NCI-H526 treated with DMSO at 0.1 percent for 48 hours (cell line): ENCODE results near the gene DOCK1.

Source experiments
- DNase-seq: peaks from one replicate; lab custom pipeline; 2025; lab: John Stamatoyannopoulos, UW

The DOCK1 gene

GRCh38 chr10:127463548-127463947 lies 558.3 kb downstream of the DOCK1 start:
- DNase-seq: no peak

GRCh38 chr10:127464561-127464960 lies 559.3 kb downstream of the DOCK1 start:
- no peak for DNase-seq

- DNase-seq: no peak
Measured at GRCh38 chr10:127467811-127468210, 562.6 kb downstream of the DOCK1 start.

- no peak for DNase-seq
Measured at GRCh38 chr10:127468632-127469031, 563.4 kb downstream of the DOCK1 start.

- DNase-seq: no peak
Measured at GRCh38 chr10:127470911-127471310, 565.7 kb downstream of the DOCK1 start.

GRCh38 chr10:127472976-127473375 lies 567.7 kb downstream of the DOCK1 start:
- no peak for DNase-seq

GRCh38 chr10:127474501-127474900 lies 569.3 kb downstream of the DOCK1 start:
- no peak for DNase-seq

- DNase-seq: no peak
Measured at GRCh38 chr10:127485153-127485857, 580.1 kb downstream of the DOCK1 start.

GRCh38 chr10:127486355-127486754 lies 581.1 kb downstream of the DOCK1 start:
- DNase-seq: no peak

- DNase-seq: no peak
Measured at GRCh38 chr10:127492607-127493250, 587.5 kb downstream of the DOCK1 start.

- no peak for DNase-seq
Measured at GRCh38 chr10:127496035-127496434, 590.8 kb downstream of the DOCK1 start.

- no peak for DNase-seq
Measured at GRCh38 chr10:127497685-127498084, 592.5 kb downstream of the DOCK1 start.

GRCh38 chr10:127498087-127498486 lies 592.9 kb downstream of the DOCK1 start:
- no peak for DNase-seq

- DNase-seq: no peak
Measured at GRCh38 chr10:127500127-127500526, 594.9 kb downstream of the DOCK1 start.
